ENCODE data around the gene SH2D2A.

- no peak for TF ChIP-seq CTCF (IDR thresholded peaks at IDR 0.05)
- no peak for TF ChIP-seq MXI1 (IDR thresholded peaks at IDR 0.05; ENCODE audit: low read depth, low read length)
- TF ChIP-seq EP300 (IDR thresholded peaks at IDR 0.05; ENCODE audit: borderline replicate concordance in 1 of 2, low read depth in 1 of 2, low read length in 1 of 2) = no peak
- TF ChIP-seq MAX (IDR thresholded peaks at IDR 0.05; ENCODE audit: low read depth) = no peak
These were observed 37.1 kb upstream of the SH2D2A start for GRCh38 chr1:156853761-156854160.
